Endothelial cell of hepatic sinusoid (primary cell): ENCODE data around the gene FOXN3.

Experiments used
- in situ Hi-C: cut with HindIII; loops from 2 replicates; pipeline ENCODE4 v1.10.0; 2017; ENCODE audit warnings: low sequenced_read_pairs

Gene FOXN3, protein sequence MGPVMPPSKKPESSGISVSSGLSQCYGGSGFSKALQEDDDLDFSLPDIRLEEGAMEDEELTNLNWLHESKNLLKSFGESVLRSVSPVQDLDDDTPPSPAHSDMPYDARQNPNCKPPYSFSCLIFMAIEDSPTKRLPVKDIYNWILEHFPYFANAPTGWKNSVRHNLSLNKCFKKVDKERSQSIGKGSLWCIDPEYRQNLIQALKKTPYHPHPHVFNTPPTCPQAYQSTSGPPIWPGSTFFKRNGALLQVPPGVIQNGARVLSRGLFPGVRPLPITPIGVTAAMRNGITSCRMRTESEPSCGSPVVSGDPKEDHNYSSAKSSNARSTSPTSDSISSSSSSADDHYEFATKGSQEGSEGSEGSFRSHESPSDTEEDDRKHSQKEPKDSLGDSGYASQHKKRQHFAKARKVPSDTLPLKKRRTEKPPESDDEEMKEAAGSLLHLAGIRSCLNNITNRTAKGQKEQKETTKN

DNA sequence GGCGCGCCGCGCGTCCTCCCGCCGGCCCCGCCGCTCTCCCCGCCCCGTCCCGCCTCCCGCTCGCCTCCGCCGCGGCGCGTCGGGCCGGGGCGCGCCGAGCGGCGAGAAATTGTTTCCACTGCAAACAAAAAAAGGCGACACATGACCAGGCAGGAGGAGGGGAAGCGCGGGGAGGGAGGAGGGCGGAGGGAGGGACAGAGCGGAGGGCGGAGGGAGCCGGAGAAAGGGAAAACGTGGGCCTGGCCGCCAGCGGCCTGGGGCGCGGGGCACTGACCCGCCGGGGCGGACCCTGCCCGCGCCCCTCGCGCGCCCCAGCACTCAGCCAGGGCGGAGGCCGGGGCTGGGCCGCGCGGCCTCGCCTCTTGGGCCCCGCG lies at the start of gene FOXN3:
FOXN3 (minus strand) TSS at position 143 of the 374 bp plus-strand sequence. CDS start 4,757 bp downstream, outside the sequence.
- in situ Hi-C loops: no loop called here

DNA sequence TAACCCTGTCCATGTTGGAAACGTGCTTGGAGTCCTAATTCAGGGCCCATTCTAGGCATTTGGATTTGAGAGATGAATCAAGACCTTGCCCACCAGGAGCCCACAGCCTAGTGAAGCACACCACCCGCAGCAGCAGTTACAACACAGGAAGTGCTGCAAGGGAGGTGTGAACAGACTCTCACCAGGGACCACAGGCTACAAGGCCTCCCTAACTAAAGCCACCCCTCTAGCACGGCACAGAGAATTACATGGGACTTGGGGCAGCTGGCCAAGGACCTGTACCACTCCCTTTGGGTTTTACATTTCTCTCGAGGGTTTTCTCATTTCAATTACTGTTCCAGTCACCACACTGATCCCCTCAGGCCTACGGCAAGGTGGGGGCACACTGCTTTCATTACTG lies 49.5 kb upstream of the FOXN3 start:
- in situ Hi-C loops: no loop called here

DNA sequence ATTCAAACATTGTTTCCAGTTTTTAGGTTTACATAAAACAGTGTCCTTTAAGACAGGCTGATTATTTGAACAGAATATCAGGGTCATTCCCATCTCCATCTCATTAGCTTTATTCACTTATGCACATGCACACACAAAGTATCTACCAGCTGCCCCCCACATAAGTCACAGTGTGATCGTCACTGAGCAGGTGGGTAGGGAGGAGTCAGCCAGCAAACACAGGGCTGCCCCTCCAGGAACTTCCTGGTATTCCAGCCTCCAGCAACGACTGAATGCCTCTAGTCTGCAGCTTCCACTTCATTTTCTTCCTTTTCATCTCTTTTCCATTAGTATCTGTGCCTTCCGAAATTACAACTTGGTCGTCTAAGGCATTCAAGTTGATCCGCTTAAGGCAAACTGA lies 48.8 kb upstream of the FOXN3 start:
- in situ Hi-C loops: no loop called here

DNA sequence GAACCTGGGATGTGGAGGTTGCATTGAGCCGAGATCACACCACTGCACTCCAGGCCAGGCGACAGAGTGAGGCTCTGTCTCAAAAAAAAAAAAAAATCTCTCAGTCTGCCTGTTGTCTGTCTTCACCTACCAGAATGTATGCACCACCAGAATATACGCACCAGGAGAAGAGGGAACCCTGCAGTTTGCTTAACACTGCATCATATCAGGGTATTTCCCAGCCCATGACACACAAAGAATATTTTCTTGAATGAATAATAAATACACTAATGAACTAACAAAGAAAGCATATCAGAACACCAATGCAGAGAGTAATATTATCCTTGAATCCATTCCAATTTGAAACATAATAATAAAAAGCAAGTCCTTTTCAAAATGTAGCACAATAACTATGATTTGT lies 44.2 kb upstream of the FOXN3 start:
- in situ Hi-C loops: no loop called here

DNA sequence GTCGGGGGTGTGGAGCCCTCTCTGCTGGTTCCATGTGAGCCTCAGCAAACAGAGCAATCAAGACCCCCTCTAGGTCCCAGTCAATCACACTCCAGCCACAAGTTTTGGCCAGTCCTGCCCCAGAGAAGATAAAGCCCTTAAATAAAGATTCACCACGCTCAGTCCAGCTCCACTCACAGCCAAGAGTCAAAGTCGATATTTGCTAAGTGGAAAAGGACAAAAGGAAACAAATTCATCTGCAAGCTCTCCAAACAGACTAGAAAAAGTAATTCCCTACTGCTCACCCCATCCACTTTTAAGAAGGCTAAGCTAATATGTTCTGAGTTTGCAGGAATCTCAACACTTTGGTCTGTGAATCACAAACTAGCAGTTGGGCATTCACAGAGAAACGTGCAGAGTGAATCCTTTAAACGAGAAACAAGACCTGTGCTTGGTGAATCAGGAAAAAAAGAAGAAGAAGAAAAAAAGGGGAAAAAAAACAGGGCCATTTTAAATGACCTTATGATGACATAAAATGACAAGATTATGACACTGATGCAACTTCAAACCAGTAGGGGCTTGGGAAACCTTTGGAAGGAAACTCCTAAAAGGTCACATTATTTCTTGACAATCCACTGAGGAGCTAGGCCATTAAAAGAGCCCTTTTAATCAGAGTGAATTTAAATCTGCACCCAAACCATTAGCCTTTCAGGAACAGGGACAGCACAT lies 41.8 kb upstream of the FOXN3 start:
- in situ Hi-C loops: no loop called here

DNA sequence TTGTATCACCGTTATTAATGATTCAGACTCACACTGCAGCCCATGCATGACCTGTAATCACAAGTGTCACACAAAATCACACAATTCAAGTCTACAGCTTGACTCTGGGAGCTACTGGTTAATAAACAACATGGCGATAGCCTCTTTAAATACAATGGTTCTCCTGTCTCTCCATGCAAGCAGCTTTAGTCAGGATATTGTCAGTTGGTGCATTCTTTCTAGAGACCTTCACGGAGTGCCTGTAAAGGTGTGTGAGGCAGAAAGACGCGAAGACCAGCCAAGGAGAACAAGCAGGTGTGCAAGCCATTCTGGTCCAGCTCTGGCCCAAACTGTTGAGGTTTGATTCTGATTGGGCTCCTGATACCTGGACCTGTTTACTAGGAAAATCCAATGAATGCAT lies 40.0 kb upstream of the FOXN3 start:
- in situ Hi-C loops: no loop called here

DNA sequence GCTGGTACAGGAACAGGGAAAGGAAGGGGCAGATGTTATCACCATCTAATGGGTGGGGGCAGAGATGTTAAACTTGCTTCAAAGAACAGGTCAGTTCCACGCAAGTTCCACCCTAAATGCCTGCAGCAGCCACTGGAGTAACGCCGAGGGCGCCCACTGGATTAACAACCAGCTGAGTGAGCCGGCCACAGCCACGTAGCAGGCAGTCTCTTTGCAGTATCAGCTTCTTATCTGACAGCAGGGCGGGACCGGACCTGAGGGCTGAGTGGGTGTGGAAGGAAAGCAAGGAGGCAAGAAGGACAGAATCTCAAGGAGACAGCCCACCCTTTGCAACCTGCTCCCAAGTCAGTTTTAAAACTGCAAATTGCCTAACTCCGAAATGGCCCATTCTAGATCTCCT lies 38.4 kb upstream of the FOXN3 start:
- in situ Hi-C loops: no loop called here

DNA sequence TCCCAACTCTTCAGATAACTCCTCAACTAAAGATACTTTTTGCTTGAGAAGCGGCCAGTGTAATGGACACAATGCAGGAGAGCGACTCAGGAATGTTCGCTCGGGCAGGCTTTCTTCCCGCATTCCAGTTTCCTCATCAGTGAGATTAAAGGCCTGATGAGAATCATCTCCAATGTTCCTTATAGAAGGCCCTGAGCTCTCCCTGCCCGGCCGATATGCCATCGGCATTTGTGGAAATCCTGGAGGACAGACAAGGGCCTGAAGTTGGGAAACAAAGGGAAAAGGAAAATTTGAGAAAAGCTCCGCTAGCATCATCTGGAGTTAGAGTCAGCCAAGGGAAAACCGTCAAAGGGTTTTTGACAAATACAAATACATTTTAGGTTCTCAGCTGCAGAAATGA lies 38.0 kb upstream of the FOXN3 start:
- in situ Hi-C loops: no loop called here

DNA sequence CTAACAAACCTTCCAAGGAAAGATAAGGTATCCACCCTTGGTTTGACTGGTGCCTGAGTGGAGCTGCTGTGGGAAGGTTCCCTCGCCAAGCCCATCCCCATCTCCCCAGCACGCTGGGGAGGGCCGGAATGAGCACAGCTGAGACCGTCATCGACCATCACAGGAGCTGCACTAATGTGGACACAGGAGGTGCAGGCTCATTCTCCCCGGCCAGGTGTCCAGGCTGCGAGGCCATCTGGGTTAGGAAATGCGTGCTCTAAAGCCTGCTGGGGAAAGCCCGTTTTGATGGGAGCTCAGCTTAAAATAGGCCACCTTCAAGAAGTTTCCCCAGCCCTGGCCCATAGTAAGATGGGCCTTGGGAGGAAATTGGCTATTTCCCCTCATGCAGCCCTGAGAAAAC lies 35.2 kb upstream of the FOXN3 start:
- in situ Hi-C loops: no loop called here

DNA sequence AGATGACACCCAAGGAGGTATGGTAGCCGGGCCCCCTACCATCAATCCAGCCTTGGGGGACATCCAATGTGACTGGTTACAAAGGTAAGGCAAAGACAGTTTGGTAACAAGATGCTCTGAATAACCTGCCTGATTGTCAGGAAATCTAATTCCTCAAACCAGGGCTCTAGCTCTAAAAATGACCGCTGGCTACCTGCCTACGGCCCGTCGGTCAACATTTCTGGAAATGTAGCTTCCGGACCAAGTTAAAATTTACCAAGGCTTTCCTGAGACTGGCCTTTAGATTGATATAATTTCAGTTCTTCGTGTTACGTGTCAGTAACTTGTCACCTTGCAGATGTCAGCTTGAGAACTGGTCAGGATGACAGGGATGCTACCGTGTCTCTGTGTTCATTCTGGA lies 34.2 kb upstream of the FOXN3 start:
- in situ Hi-C loops: no loop called here

DNA sequence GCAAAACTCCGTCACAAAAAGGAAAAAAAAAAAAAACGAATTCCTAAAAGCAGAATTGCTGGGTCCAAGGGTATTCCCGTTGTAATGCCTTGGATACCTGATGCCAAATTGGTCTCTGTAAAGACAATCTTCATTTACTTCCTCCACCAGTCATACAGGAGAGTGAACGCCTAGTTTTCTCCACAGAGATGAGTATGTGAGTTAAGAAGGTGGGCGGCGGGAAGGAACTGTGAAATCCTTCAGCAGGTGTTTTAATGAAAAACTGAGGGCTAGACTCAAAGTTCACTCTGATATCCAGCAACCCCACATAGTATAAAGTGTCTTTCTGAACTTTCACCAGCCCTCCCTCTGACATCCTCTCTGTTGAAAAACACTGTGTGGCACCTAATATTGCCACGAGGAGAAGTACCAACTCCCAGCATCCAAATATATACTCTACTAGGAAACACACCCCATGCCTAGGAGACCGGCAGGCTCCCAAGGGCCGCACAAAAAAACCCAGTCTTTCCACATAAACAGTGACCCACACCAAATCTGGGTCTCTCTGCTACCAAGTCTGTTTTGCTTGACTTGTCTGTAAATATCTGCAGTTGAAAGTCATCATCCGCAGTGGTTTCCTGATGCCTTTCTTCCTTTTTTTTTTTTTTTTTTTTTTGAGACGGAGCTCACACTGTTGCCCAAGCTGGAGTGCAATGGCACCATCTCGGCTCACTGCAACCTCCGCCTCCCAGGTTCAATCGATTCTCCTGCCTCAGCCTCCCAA lies 30.3 kb upstream of the FOXN3 start:
- in situ Hi-C loops: loop anchor here (5.0 kb wide), 1 partner anchor 45 kb away; no protein-coding TSS in a partner anchor

DNA sequence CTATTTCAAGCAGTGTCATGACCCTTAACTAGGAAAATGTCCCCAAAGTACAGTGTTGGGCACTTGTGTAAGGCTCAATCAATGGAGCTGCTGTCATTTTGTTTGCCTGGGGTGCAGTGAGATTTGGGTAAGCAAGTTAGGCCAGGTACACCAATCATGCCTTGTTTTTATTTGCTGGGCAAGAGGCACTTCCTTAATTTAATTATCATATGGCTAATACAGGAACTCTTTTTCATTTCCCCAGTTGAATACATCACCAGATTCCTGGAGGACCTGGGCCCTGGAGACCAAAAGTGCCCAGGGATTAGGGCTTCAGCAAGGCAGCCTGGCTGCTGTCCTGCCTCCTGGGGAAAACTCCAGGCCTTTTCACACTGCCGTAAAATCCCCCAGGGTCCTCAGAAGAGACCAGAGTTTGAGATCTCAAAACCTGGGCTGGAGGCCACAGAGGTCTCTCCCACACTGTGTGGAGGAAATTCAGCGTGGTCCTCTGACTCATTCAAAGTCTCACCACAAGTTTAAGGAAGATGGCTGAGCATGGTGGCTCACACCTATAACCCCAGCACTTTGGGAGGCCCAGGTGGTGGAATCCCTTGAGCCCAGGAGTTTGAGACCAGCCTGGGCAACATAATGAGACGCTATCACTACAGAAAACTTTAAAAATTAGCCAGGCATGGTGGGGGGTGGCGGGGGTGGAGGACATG lies 28.4 kb upstream of the FOXN3 start:
- in situ Hi-C loops: loop anchor here (5.0 kb wide), 1 partner anchor 47 kb away; no protein-coding TSS in a partner anchor

DNA sequence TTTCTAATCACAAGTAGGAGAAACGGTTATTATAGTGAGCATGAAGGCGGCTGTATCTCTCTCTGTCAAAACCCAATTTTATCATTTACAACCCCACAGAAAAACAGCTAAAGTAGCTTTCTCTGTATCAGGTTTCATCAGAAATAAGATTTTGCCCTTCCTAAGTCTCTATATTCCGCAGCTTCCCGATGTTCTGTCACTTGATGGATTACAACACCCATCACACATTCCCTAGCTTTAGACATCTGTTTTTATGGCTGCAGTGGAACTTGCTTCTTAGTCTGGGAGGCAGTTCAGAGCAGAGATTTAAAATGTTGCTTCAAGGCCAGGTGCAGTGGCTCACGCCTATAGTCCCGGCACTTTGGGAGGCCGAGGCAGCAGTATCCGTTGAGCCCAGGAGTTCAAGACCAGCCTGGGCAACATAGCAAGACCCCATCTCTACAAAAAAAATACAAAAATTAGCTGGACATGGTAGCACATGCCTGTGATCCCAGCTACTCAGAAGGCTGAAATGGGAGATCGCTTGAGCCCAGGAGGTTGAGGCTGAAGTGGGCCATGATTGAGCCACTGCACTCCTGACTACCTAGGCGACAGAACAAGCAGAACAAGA lies 27.6 kb upstream of the FOXN3 start:
- in situ Hi-C loops: loop anchor here (5.0 kb wide), 1 partner anchor 48 kb away; no protein-coding TSS in a partner anchor

DNA sequence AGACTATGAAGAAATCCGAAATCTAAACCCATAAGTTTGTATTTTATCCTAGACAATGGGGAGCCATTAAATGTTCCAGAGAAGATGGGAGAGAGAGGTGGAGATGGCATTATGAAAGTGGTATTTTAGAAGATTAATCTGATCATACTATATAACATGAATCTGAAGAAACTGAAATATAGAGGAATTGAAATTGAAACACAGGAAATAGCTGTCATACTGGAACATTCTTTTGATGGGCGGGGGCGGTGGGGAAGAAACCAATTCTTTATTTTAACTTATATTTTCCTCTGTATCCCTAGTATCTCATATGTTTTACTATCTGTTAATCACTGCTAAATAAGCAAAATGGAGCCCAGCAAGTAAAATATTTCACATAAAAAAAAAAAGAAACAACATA lies 27.0 kb upstream of the FOXN3 start:
- in situ Hi-C loops: no loop called here

DNA sequence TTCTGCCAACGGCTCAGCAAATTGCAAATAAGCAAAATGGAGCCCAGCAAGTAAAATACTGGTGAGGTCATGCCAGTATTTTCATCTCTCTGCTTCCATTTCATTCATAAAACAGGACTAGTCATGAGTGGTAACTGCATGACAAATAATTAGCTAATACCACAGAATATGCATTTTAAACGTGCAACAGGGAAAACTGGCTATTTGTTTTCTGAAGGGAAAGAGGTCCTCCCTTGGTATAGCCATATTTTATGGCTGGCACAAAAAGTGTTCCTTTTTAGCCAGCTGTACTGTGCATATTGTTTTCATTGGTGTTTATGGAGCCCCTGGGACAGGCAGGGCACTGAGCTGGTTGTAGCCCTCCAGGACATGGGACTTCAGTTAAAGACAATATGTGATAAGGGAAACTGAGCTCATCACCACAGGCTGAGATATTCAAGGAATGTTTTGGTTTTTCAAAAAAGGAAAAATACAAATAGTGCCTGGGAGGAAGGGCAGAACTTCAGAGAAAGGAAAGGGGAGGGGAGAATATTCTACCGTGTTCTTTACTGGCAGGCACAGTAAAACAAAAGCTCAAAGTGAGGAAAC lies 26.1 kb upstream of the FOXN3 start:
- in situ Hi-C loops: no loop called here

DNA sequence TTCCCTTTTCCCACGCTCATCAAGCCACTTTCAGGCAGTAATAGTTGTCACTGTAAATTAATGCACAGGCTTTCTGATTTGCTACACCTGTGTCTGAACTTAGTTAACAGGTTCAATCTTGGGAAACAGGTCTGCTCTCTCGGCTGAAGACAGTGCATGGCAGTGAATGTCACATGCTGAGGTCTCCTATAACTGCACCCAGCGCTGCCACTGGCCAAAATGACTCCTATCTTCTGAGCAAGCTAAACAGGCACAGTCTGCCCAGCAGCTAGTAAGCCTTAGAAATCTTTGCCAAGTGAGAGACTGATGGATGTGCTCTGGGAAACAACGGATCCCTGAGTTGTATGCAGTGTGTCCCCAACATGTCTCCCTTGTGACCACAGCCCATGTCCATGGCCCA lies 25.2 kb upstream of the FOXN3 start:
- in situ Hi-C loops: no loop called here

DNA sequence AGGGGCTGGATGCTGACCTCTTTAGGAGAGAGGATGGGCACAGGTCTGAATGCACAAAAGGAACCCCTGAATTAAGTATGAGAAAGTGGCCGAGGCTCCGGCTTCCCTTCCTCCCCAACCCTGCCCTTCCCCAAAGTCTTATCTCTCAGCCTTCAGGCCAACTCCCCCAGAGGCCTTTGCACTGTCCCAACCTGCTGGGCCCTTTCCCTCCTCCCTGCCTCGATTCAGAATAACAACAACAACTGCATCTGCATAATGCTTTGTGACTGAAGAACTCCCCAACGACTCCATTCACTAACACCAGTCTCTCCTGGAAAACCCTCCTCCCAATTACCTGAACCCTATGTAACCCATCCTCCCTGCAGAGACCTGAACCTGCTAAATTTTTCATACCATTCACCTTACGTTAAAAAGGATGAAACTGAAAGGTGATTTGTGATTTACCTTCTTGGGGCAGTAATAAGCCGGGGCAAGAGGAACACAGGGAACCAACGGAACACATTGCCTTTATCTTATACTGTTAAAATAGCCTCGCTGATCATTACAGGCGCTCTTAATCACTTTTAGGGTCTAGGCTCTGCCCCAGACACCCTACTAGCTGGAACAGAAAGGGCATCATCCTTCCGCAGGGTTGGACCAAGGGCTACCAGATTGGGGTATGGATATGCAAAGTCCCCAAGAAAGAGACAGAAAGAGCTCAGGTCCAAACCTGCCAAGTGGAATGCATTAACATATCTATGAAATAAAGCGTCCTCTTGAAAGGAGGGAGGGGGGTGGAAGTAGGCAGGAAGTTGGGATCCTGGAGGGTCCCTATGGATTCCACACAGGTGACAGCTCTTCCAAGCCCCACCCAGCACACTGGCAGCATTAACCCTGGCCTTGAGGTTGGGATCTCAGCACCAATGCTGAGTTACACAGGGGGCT lies 24.2 kb upstream of the FOXN3 start:
- in situ Hi-C loops: no loop called here

DNA sequence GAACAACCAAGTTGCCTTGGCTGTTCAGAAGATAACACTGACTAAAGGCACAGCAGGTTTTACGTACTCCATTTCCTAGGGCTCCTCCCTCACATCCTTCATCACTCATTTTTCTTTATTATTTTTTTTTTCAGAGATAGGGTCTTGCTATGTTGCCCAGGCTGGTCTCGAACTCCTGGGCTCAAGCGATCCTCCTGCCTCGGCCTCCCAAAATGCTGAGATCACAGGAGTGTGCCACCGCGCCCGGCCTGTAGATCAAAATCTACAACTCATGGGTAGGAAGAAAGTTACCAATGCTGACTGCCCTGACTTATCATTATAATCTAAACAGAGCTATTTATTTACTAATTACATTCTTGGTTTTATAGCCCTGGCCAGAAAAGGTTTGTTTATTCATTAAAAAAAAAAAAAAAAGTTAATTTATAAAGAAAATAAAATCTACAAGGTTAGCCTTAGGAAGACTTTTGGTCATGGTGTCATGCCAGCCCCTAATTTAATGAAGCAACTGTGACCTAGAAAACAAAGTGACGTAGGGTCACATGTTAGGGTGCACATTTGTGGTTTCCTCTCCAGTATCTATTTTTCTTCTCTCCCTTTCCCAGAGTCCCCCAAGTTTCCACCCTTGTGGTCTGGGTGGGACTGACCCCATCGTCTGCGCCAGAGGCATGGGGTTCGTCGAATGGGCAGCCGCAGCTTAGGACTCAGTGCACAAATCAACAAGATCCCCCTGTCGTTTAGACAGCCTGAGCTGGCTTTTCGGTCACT lies 19.0 kb upstream of the FOXN3 start:
- in situ Hi-C loops: no loop called here
